GM21825 (cell line): ENCODE measurements around the gene TXN2.
"Not testable (repeated sequence)": the region's sequence is repeated elsewhere in the genome, so short reads cannot be mapped to it uniquely, and the experiment has no call there.

Experiments
- ATAC-seq: cut with Tn5 transposase; IDR thresholded peaks from one replicate; pipeline ENCODE4 v1.9.1; 2021; ENCODE audit warnings: mild to moderate bottlenecking, moderate library complexity; ENCODE audit not compliant: unreplicated experiment

The TXN2 gene

GRCh38 chr22:36432592-36433317, 48.7 kb downstream of the TXN2 start:
- no peak for ATAC-seq

DNA sequence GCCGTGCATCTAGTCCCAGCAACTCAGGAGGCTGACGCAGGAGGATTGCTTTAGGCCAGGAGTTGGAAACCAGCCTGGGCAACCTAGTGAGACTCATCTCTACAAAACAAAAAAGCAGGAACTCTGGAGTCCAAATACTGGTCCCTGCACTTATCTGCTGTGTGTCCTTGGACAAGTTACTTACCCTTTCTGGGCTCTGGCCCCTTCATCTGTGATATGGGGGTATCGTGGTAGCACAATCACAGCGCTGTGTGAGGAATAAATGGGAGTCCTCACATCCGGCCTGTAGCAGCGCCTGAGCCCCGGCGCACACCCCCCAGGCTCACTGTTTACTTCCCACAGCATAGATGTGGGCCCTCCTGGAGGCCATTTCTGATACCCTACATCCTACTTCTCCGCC, 49.5 kb downstream of the TXN2 start:
- no peak for ATAC-seq

GRCh38 chr22:36430863-36431262, 50.6 kb downstream of the TXN2 start:
- no peak for ATAC-seq

GRCh38 chr22:36427952-36428351, 53.5 kb downstream of the TXN2 start:
- ATAC-seq, result not testable (repeated sequence)

GRCh38 chr22:36425977-36426523, 55.4 kb downstream of the TXN2 start:
- ATAC-seq, result no peak

GRCh38 chr22:36424901-36425579, 56.4 kb downstream of the TXN2 start:
- ATAC-seq, result no peak

DNA sequence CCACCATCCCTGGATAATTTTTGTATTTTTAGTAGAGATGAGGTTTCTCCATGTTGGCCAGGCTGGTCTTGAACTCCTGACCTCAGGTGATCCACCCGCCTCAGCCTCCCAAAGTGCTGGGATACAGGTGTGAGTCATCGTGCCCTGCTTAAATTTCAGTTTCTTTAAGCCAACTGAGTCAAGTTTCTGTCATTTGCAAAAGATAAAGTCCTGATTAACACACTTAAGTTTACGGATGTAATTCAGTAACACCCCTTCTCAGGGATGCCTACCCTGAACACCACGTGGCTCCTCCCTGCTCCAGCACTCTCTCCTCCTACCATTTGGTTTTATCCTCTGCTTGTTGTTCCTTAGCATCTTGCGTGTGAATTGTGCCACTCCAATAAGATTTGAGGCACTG, 57.0 kb downstream of the TXN2 start:
- ATAC-seq, result not testable (repeated sequence)

- no peak for ATAC-seq
Measured at GRCh38 chr22:36423461-36424404, 57.7 kb downstream of the TXN2 start.

- no peak for ATAC-seq
Measured at GRCh38 chr22:36422287-36423014, 59.0 kb downstream of the TXN2 start.

DNA sequence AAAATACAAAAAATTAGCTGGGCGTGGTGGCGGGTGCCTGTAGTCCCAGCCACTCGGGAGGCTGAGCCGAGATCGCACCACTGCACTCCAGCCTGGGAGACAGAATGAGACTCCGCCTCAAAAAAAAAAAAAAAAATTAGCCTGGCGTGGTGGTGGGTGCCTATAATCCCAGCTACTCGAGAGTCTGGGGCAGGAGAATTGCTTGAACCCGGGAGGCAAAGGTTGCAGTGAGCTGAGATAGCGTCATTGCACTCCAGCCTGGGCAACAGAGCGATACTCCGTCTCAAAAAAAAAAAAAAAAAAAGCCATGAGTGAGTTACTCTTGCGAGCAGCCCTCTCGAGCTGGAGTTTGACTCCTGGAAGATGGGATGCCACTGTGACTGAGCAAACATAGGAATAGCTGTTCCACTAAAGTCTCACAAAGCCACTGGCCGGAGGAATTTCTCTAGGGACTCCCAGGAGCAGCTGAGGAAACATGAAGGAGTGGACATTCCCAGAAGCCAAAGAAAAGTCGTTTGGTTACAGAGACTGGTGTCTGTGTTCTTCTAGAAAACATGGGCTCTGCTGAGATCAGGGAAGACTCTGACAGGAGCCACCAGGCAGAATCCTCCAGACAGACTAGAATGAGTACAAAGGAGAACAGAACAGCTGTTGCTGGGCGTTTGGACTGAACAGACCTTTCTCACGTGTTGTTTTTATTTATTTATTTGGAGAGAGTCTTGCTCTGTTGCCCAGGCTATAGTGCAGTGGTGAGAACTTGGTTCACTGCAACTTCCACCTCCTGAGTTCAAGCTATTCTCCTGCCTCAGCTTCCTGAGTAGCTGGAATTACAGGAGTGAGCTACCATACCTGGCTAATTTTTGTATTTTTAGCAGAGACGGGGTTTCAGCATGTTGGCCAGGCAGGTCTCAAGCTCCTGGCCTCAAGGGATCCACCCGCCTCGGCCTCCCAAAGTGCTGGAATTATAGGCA, 61.2 kb downstream of the TXN2 start:
- ATAC-seq, result no peak

GRCh38 chr22:36419177-36419911, 62.1 kb downstream of the TXN2 start:
- no peak for ATAC-seq

DNA sequence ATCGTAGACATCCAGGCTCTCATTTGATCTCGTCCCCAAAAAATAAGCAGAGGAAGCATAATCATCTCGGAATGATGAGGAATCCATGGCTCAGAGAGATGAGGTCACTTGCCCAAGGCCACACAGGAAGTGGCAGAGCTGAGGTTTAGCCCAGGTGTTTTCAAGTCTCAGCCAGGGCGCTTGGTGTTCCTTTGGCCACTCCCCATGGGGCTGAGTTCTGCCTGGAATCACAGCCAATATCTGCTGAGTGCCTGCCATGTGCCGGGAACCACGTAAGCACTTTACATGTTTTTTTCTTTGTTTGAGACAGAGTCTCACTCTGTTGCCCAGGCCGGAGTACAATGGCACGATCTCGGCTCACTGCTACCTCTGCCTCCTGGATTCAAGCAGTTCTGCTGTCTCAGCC, 64.2 kb downstream of the TXN2 start:
- ATAC-seq, result no peak
